GM19193 (cell line): ENCODE results near the gene FOLR3.

Source experiments
- POLR2A ChIP-seq: IDR thresholded peaks from 4 replicates; pipeline ENCODE4 v1.6.1; 2011; ENCODE audit not compliant: insufficient read depth, insufficient read length; ENCODE audit errors: extremely low read depth

FOLR3 gene

GRCh38 chr11:72140661-72141060 lies 5.1 kb downstream of the FOLR3 start:
- TF ChIP-seq POLR2A: no peak

DNA sequence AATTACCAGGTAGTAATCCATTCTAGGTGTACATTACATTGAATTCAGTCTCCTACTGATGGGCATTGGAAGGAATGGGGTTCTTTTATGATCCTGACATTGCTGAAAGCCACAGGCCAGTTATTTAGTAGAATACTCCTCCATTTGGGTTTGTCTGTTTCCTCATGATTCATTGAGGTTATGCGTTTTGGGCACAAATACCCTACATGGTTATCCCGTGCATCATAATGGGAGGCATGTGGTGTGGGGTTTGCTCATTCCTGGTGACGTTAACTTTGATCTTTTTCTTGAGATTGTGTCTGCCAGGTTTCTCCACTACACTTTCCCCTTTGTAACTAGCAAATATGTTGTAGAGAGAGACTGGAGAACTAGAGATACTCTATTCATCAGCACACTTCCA lies 5.5 kb downstream of the FOLR3 start:
- TF ChIP-seq POLR2A: no peak

DNA sequence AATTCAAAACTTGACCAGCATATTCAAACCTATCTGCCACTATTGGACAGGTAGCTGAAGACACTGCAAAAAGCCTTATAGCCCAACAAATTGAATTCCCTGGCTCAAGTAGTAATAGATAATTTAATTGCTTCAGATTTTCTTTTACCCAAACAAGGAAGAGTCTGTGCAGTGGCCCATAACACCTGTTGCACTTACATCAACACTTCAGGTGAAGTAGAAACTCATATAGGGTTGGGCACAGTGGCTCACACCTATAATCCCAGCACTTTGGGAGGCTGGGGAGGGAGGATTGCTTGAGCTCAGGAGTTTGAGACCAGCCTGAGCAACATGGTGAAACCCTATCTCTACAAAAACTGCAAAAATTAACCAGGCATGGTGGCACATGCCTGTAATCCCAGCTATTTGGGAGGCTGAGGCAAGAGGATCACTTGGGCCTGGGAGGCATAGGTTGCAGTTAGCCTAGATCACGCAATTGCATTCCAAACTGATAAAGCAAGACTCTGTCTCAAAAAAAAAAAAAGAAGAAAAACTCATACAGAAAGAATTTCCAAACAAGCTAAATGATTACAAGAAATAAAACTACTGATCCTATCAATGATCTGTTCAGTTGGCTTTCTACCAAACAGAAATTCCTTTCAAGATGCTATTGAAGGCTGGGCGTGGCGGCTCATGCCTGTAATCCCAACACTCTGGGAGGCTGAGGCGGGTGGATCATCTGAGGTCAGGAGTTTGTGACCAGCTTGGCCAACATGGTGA lies 9.5 kb downstream of the FOLR3 start:
- TF ChIP-seq POLR2A: no peak

GRCh38 chr11:72146625-72147024 lies 11.1 kb downstream of the FOLR3 start:
- TF ChIP-seq POLR2A: no peak

- no peak for TF ChIP-seq POLR2A
Measured at GRCh38 chr11:72150882-72151281, 15.4 kb downstream of the FOLR3 start.

DNA sequence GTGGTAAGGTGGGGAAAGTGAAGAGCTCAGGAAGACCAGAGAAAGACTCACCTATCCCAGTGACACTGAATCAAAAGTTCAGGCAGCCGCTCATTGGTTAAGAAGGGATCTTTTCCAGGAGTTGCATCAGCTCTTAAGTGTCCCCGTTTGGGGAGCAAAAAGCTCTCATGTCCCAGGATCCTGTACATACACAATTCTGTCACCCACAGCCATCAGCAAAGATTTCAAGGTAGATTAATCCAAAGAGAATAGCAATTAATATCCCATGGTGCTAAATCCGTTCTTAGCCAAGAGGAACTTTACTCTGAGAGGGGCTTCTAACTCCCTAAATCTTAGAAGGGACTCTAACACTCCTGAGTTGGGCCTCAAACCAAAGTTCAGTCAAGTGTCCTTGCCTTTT lies 19.3 kb downstream of the FOLR3 start:
- no peak for TF ChIP-seq POLR2A

- TF ChIP-seq POLR2A: no peak
Measured at GRCh38 chr11:72155751-72156150, 20.2 kb downstream of the FOLR3 start.

- no peak for TF ChIP-seq POLR2A
Measured at GRCh38 chr11:72157131-72157530, 21.6 kb downstream of the FOLR3 start.

GRCh38 chr11:72160319-72160718 lies 24.8 kb downstream of the FOLR3 start:
- no peak for TF ChIP-seq POLR2A

- no peak for TF ChIP-seq POLR2A
Measured at GRCh38 chr11:72162891-72163492, 27.5 kb downstream of the FOLR3 start.

- no peak for TF ChIP-seq POLR2A
Measured at GRCh38 chr11:72173291-72173690, 37.8 kb downstream of the FOLR3 start.

- no peak for TF ChIP-seq POLR2A
Measured at GRCh38 chr11:72174302-72175070, 39.0 kb downstream of the FOLR3 start.

DNA sequence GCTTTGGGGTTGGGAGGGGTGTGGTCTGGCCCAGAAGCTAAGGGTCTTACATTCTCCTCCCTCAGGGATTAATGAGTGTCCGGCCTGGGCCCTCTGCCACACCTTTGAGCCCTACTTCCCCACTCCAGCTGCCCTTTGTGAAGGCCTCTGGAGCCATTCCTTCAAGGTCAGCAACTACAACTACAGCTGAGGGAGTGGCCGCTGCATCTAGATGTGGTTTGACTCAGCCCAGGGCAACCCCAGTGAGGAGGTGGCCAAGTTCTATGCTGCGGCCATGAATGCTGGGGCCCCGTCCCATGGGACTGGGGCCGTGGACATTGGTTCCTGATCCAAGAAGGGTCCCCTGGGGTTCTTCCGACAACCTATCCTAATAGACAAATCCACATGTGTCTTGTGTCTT lies 42.1 kb downstream of the FOLR3 start:
- no peak for TF ChIP-seq POLR2A

- no peak for TF ChIP-seq POLR2A
Measured at GRCh38 chr11:72179049-72179803, 43.7 kb downstream of the FOLR3 start.

GRCh38 chr11:72179804-72180396 lies 44.4 kb downstream of the FOLR3 start:
- TF ChIP-seq POLR2A: no peak
